Measurements from ENCODE around the gene NOS3.

- TF ChIP-seq CTCF (IDR thresholded peaks at IDR 0.05) (no peak), POLR2A (IDR thresholded peaks at IDR 0.05) (no peak)
These were observed 40.2 kb upstream of the NOS3 start for GRCh38 chr7:150950496-150951180.

Data from esophagus squamous epithelium (tissue), 4 donors.